Fibroblast of pulmonary artery (primary cell): ENCODE data around the gene LOXHD1.

Experiments used
- DNase-seq: peaks from one replicate; pipeline ENCODE4 v3.0.0-alpha.2; 2010; ENCODE audit warnings: low read depth
- H3K4me3 ChIP-seq: replicated peaks from 2 replicates; pipeline ENCODE4 v1.5.1; 2011; ENCODE audit warnings: low read depth, mild to moderate bottlenecking, control low read depth, low read length, moderate library complexity
- CTCF ChIP-seq: IDR thresholded peaks from 2 replicates; pipeline ENCODE4 v1.5.1; 2011; ENCODE audit warnings: mild to moderate bottlenecking, control low read depth, low read length, inconsistent platforms; ENCODE audit errors: missing control alignments

LOXHD1 gene

GRCh38 chr18:46657115-46657955, at the start of gene LOXHD1:
LOXHD1 (minus strand) TSS chr18:46657220; CDS start chr18:46657033, 187 bp downstream.
- DNase-seq, result no peak
- TF ChIP-seq CTCF, result no peak
- no peak within 1 kb of the TSS for H3K4me3 ChIP-seq

GRCh38 chr18:46705521-46705920, 48.5 kb upstream of the LOXHD1 start:
- no peak for TF ChIP-seq CTCF
- no peak for DNase-seq
- no peak overlapping the region for H3K4me3 ChIP-seq

- no peak for TF ChIP-seq CTCF
- no peak overlapping the region for H3K4me3 ChIP-seq
- DNase-seq, result no peak
Measured at GRCh38 chr18:46704816-46705215, 47.8 kb upstream of the LOXHD1 start.

GRCh38 chr18:46704189-46704588, 47.2 kb upstream of the LOXHD1 start:
- H3K4me3 ChIP-seq, result no peak overlapping the region
- TF ChIP-seq CTCF, result no peak
- DNase-seq, result no peak

- H3K4me3 ChIP-seq, result no peak overlapping the region
- no peak for TF ChIP-seq CTCF
- no peak for DNase-seq
Measured at GRCh38 chr18:46702471-46702870, 45.5 kb upstream of the LOXHD1 start.

GRCh38 chr18:46700066-46700824, 43.2 kb upstream of the LOXHD1 start:
- no peak for TF ChIP-seq CTCF
- DNase-seq, result no peak
- no peak overlapping the region for H3K4me3 ChIP-seq
